CD1c-positive myeloid dendritic cell (primary cell): ENCODE results near the gene NDUFS5.
"Not testable (repeated sequence)": the region's sequence is repeated elsewhere in the genome, so short reads cannot be mapped to it uniquely, and the experiment has no call there.

Experiments used
- DNase-seq: peaks from one replicate; pipeline ENCODE4 v3.0.0-alpha.2; 2016; ENCODE audit errors: extremely low spot score

The NDUFS5 gene

DNA sequence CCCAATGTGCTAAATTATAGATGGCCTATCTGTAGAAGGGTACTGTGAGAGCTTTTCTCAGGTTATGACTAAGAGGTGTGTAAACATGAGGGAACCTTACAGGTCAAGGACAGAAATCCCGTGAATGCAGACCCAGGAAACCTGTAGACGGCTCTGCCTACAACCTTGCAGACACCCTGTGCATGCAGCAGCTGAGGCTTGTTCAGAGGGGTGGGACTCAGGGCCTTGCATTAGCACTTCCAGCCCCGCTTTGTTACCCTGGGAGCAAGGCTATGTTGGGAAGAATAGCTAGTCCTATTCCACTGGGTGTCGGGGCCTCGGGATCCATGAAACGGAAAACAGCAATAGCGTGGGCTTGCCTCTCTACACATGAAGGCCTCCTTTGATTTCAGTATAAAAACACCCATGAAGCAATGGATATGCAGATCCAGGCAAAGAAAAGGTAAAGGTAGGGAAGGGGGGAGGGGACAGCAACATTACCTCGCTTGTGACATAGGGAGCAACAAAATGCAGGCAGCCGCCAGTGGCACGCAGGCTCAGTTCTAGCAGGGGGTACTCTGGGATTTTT lies 9.5 kb upstream of the NDUFS5 start:
- no peak for DNase-seq

DNA sequence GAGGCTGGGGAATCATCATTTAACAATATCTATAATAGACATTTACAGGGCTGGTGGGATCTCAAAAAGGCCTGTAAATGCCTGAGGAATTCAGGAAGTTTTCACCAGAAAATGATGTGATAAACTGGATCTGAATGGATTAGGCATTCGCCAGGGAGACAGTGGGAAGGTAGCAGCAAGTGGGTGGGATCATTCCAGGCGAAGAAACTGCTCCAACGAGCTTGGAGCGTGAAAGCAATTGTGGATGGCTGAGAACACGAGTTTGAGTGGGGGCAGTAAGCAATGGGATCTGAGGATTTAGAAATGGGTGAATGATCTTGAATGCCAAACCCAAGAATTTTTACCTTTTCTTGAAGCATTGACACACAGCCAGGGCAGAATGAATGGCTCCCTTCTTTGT lies 8.9 kb upstream of the NDUFS5 start:
- no peak for DNase-seq

DNA sequence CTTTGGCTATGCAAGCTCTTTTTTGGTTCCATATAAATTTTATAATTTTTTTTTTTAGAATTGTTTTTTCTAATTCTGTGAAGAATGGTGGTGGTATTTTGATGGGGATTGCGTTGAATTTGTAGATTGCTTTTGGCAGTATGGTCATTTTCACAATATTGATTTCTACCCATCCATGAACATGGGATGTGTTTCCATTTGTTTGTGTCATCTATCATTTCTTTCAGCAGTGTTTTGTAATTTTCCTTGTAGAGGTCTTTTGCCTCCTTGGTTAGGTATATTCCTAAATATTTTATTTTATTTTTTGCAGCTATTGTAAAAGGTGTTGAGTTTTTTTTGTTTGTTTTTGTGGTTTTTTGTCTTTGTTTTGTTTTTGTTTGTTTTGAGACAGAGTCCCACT lies 5.7 kb upstream of the NDUFS5 start:
- not testable (repeated sequence) for DNase-seq

DNA sequence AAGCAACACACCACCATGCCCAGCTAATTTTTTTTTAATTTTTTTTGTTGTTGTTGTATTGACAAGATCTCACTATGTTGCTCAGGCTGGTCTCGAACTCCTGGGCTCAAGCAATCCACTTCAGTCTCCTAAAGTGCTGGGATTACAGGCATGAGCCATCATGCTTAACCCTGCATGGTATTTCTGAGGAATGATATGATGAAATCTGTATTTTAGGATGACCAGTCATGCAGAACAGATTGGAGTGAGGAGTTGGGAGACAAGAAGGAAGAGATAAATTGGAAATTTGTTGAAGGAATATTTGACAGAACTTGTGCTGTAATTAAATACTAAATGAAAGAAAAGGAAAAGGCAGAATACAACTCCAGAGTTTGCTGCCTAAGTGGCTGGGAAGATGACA lies 4.7 kb upstream of the NDUFS5 start:
- no peak for DNase-seq

DNA sequence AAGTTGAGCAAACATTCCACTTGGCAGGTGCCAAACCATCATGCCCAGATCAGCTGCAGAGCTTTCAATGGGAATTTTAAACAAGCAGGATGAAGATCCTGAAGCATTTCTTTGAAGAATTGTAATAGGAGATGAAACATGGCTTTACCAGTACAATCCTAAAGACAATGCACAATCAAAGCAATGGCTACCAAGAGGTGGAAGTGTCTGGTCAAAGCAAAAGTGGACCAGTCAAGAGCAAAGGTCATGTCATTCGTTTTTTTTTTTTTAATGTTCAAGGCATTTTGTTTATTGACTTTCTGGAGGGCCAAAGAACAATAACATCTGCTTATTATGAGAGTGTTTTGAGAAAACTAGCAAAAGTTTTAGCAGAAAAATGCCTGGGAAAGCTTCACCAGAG lies 3.0 kb upstream of the NDUFS5 start:
- DNase-seq: no peak

DNA sequence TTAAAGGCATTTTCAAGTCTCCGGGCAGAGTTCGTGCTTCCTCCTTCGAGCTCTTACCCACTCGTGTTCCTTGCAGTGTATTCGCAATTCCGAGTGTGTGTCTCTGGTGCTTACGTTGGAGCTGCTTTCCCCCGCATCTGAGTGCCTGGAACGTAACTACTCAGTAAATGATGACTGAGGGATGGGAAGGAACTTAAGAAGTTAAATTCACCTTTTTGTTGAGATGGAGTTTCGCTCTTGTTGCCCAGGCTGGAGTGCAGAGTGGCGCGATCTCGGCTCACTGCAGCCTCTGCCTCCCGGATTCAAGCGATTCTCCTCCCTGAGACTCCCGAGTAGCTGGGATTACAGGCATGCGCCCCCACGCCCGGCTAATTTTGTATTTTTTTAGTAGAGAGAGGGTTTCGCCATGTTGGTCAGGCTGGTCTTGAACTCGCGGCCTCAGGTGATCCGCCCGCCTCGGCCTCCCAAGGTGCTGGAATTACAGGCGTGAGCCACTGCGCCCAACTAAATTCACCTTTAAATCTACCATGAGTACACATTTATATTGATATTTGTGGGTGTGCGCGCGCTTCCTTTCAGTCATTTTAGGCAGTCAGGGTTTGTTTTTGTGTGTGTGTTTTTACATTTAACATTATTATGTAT lies 837 bp downstream of the NDUFS5 start:
- DNase-seq: no peak

DNA sequence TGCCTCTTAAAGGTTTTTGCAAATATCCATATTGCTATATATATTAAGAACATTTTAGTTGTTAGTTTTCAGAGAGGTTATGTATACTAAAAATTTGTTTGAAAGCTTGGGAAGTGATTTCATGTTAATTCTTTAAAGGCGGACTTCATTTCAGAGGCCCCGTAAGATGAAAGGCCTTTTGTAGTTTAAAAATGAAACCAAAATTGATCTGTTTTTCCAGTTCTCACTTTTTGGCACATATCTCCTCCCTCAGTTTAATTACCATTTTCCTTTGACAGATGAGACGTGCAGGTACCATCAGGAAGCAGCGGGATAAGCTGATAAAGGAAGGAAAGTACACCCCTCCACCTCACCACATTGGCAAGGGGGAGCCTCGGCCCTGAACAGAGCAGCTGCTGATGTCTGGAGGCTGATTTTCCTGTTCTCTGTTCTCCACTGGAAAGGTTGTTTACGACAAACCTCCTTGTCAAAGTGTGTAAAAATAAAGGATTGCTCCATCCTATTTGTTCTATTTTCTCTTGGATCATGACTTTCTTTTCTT lies 8.0 kb downstream of the NDUFS5 start:
- no peak for DNase-seq

DNA sequence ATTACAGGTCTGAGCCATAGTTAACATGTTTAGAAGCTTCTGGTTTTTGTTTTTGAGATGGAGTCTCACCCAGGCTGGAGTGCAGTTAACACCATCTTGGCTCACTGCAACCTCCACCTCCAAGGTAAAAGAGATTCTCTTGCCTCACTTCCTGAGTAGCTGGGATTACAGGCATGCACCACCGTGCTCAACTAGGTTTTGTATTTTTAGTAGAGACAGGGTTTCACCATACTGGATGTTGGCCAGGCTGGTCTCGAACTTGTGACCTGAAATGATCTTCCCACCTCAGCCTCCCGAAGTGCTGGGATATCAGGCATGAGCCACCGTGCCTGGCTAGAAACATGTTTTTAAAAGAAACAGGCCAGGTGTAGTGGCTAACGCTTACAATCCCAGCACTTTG lies 10.5 kb downstream of the NDUFS5 start:
- no peak for DNase-seq

DNA sequence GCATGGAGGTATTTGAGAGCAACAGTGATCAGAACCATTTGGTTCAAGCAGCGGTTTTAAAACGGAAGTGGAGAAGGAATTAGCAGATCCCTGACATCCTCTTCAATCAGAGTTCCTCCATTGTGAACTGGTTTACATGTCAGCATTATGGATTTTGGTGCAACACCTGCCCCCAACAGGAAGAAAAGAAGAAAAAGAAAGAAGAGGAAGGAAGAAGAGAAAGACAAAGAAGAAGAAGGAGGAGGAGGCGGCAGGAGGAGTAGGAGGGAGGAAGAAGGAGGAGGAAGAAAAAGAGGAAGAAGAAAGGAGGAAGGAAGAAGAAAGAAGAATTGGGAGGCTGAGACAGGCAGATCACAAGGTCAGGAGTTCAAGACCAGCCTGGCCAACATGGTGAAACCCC lies 17.4 kb downstream of the NDUFS5 start:
- DNase-seq: peak; percentile 46

DNA sequence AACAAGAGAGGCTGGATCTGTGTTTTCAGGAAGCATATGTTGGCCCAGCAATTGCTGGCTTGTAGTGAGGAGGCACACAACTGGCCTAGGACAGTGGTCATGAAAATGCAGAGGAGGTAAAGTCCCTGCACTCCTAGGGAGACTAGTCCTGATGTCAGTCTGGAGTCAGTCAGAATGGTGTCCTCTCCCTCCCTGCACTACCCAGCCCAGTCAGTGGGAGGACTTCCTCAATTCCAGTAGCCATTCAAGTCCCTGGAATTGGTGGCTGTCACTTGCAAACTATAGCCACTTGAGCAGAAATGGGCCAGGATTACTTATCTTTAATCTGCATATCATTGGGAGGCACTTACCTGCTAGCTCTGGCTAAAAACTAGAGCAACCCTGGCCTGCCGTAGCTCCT lies 18.6 kb downstream of the NDUFS5 start:
- DNase-seq: peak; percentile 81

DNA sequence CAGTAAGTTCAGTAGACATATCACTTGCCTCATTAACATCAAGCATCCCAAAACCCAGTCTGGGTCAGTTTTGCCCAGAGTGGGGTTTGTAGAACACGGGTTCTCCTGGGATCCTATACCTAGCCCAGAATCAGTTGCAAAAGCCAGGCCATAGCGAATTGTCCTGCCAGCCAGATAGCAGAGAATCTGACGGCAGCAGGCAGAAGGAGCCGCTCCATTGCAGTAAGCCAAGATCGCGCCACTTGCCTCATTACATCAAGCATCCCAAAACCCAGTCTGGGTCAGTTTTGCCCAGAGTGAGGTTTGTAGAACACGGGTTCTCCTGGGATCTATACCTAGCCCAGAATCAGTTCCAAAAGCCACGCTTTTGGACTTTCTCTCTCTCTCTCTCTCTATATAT lies 19.1 kb downstream of the NDUFS5 start:
- no peak for DNase-seq

DNA sequence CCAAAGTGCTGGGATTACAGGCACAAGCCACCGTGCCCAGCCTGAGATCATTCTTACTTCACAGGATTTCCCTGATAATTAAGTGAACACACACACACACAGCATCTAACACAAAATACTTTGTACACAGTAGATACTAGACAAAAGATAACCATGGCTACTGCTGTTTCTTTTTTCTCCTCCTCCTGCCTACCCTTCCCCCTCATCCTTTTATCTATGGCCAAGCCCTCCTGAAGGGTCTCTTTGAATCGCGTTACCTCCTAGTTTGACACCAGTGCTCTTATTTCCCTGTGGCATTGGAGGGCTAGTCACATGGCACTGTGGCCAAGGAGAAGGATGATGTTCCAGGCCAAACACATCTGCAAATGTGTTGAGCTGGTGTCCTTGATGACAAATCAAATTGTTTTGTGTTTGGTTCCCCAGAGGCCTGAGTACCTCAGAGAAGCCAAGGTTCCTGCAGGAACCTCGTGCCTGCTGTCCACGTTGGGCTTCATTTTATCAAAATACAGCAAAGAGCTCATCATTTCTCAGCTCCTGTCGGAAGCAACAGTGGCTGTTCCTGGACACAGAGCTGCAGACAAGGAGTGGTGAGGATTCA lies 20.6 kb downstream of the NDUFS5 start:
- no peak for DNase-seq

DNA sequence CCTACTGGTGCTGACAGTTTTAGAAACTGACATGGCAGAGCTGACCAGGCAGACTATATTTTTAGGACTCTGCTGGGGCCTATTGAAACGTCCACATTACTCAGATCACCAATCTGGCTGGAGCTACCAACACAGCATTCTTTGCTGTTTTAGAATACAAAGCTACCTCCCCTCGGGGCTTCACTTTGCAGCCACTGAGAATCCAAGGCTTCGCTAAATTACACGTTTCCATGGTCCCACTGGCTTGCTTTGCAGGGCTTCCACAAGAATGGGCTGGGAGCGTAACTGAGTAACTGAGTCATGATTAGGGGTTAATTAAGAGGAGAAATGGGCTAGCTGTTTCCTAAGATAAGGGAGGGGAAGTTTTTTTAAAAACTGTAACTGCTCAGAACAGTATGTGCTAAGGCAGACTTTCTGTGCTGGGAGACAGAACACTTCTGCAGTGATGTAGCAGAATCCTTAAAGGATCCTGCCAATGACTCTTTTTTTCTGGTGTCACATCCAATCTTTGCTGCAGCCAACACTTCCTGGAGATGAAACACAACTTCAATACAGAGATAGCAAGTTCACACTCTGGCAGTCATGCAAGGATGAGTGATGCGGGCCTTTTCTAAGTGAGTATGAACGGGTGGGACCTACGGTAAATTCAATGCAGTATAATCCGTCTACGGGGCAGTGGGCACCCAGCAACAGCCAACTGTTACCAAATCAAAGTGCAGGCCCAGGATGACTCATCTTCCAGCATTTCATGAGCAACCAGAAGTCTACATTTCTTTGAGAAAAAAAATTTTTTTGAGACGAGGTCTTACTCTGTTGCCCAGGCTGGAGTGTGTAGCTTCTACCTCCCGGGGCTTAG lies 21.5 kb downstream of the NDUFS5 start:
- peak; percentile 24 for DNase-seq

DNA sequence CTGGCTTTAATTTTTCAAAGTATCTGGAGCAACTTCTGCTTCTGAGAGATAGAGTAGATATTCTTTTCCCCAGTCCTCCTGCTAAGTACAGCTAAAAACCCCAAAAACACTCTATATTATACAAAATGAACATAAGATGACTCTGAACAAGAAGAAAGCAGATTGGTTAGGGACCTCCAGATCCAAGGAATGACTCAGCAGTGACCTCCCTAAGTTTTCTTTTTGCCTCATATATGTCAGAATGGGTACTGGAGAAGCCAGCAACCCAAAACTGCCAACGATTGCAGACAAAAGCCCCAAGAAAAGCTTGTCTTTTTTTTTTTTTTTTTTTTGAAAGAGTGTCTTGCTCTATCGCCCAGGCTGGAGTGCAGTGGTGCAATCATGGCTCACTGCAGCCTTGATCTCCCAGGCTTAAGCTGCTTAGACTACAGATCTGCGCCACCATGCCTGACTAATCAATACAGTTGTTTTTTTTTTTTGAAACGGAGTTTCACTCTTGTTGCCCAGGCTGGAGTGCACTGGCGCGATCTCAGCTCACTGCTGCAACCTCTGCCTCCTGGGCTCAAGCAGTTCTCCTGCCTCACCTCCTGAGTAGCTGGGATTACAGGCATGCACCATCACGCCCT lies 22.7 kb downstream of the NDUFS5 start:
- DNase-seq: no peak

DNA sequence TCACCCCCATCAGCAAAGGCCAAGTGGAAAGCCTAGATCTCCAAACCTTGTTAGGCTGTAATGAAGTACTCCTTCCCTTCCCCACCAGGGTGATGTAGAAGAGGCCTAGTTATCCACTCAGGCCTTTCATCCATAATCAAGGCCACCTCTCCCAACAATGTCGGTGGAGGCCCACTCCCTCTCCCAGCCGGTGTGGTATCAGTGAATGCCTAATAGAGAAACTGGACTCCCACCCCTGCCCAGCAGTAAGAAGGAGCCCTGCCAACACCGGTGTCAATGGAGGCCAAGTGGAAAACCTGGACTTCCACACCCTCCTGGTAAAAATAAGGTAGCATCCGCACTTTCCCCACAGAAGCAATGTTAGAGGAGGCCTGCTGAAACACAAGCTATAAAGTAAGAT lies 23.9 kb downstream of the NDUFS5 start:
- DNase-seq: no peak

DNA sequence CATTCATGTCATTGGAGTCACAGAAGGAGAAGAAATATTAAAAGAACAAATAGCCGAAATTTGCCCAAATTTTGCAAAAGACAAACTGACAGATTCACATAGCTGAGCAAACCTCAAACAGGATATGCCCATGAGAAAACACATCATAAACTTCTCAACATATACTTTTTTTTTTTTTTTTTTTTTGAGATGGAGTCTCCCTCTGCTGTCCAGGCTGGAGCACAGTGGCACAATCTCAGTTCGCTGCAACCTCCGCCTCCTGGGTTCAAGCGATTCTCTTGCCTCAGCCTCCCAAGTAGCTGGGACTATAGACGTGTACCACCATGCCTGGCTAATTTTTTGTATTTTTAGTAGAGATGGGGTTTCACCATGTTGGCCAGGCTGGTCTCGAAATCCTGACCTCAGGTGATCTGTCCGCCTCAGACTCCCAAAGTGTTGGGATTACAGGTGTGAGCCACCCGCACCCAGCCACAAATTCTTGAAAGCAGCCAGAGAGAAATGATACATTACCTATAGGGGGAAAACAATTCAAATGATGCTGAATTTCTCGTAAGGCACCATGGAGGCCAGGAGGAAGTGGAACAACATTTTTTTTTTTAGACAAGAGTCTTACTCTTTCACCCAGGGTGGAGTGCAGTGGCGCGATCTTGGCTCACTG lies 25.2 kb downstream of the NDUFS5 start:
- not testable (repeated sequence) for DNase-seq

DNA sequence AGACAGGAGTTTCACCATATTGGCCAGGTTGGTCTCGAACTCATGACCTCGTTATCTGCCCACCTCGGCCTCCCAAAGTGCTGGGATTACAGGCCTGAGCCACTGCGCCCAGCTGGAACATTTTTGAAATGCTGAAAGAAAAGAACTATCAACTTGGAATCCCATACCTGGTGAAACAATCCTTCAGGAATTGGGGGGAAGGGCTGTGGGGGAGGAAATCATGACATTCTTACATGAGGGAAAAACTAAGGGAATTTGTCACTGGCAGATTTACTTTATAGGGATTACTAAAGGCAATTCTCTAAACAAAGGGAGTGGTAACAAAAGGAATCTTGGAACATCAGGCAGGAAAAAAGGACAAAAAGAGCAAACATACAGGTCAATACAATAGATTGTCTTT lies 25.8 kb downstream of the NDUFS5 start:
- DNase-seq: no peak

DNA sequence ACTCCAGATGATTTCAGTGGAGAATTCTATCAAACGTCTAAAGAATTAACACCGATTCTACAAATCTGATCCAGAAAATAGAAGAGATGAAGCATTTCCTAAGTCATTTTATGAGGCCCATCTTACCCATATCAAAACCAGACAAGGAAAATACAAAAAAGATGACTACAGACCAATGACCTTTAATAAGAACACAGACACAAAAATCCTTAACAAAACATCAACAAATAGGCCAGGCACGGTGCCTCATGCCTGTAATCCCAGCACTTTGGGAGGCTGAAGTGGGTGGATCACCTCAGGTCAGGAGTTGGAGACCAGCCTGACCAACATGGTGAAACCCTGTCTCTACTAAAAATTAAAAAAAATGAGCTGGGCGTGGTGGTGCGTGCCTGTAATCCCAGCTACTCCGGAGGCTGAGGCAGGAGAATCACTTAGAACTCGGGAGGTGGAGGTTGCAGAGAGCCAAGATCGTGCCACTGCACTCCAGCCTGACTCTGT lies 29.1 kb downstream of the NDUFS5 start:
- not testable (repeated sequence) for DNase-seq

DNA sequence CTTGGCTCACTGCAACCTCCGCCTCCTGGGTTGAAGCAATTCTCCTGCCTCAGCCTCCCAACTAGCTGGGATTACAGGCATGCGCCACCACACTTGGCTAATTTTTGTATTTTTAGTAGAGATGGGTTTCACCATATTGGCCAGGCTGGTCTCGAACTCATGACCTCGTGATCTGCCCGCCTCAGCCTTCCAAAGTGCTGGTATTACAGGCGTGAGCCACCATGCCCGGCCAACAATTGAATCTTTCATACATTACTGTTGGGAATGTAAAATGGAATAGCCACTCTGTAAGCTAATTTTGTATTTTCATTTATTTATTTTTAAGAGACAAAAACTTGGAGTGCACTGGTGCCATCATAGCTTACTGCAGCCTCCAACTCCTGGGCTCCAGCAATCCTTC lies 35.4 kb downstream of the NDUFS5 start:
- not testable (repeated sequence) for DNase-seq

DNA sequence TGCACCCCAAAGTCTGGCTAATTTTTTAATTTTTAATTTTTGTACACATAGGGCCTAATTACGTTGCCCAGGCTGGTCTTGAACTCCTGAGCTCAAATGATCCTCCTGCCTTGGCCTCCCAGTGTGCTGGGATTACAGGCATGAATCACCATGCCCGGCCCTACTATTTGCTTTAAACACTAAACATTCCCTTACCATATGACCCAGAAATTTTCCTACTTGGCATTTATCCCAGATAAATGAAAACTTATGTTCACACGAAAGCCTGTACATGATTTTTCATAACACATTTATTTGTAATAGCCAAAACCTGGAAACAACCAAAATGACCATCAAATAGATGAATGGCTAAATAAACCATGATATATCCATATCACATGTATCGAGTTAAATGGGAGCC lies 35.8 kb downstream of the NDUFS5 start:
- no peak for DNase-seq

DNA sequence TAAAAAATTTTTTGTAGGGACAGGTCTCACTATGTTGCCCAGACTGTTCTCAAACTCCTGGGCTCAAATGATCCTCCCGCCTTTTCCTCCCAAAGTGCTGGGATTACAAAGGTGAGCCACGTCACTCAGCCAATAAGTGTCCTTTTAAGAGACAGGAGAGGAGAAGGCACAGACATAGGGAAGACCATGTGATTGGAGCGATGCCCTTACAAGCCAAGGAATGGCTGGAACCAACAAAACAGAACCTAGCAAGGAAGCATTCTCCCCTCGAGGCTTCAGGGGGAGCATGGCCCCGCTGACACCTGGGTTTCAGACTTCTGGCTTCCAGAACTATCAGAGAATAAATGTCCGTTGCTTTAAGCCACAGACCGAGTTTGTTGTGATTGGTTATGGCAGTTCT lies 37.0 kb downstream of the NDUFS5 start:
- no peak for DNase-seq
